Hepatocyte (in vitro differentiated cells): ENCODE results near the gene CTCFL. TPM values are rescaled to one million over a fixed set of nuclear protein-coding genes. Genes with fewer than 3 reads are reported as not detected.
A peak's percentile ranks its signal among the peaks of the same experiment; 100 is the strongest.
"Not testable (repeated sequence)": the region's sequence is repeated elsewhere in the genome, so short reads cannot be mapped to it uniquely, and the experiment has no call there.

Experiments
- DNase-seq: peaks from one replicate; pipeline ENCODE4 v3.0.0-alpha.2; 2016; ENCODE audit warnings: low spot score
- H2AFZ ChIP-seq: fragments of 200-600 bp; sonication (generic); 2 replicates; pipeline ENCODE4 v1.6.0; 2016; ENCODE audit warnings: antibody characterized with exemption, mild to moderate bottlenecking
- H3K27ac ChIP-seq: fragments of 200-600 bp; sonication (generic); 2 replicates; pipeline ENCODE4 v1.5.1; 2016; ENCODE audit warnings: mild to moderate bottlenecking
- H3K27me3 ChIP-seq: fragments of 200-600 bp; sonication (generic); 2 replicates; pipeline ENCODE4 v1.6.1; 2016
- H3K36me3 ChIP-seq: fragments of 200-600 bp; sonication (generic); replicated peaks from 2 replicates; pipeline ENCODE4 v1.5.1; 2016; ENCODE audit warnings: low read depth; ENCODE audit not compliant: insufficient read depth
- H3K4me1 ChIP-seq: fragments of 200-600 bp; sonication (generic); 2 replicates; pipeline ENCODE4 v1.5.1; 2016; ENCODE audit warnings: mild to moderate bottlenecking, moderate library complexity; ENCODE audit not compliant: insufficient read depth
- H3K4me2 ChIP-seq: fragments of 200-600 bp; sonication (generic); 2 replicates; pipeline ENCODE4 v1.6.0; 2016
- H3K4me3 ChIP-seq: fragments of 200-600 bp; sonication (generic); 2 replicates; pipeline ENCODE4 v1.5.1; 2016; ENCODE audit warnings: mild to moderate bottlenecking
- H3K79me2 ChIP-seq: fragments of 200-600 bp; sonication (generic); 2 replicates; pipeline ENCODE4 v1.6.0; 2017; ENCODE audit warnings: mild to moderate bottlenecking
- H3K9me2 ChIP-seq: fragments of 200-600 bp; sonication (generic); replicated peaks from 2 replicates; pipeline ENCODE4 v1.6.0; 2017; ENCODE audit warnings: mild to moderate bottlenecking; ENCODE audit not compliant: insufficient read depth
- H3K9me3 ChIP-seq: fragments of 200-600 bp; sonication (generic); 2 replicates; pipeline ENCODE4 v1.5.1; 2016; ENCODE audit warnings: low read depth, mild to moderate bottlenecking
- H4K20me1 ChIP-seq: fragments of 200-600 bp; sonication (generic); 2 replicates; pipeline ENCODE4 v1.6.0; 2016; ENCODE audit warnings: mild to moderate bottlenecking; ENCODE audit not compliant: insufficient read depth, poor library complexity, severe bottlenecking
- EZH2 ChIP-seq: fragments of 200-600 bp; sonication (generic); IDR thresholded peaks from 2 replicates; pipeline ENCODE4 v1.6.1; 2016; ENCODE audit warnings: antibody characterized with exemption, mild to moderate bottlenecking, borderline replicate concordance
- EZH2phosphoT487 ChIP-seq: fragments of 200-600 bp; sonication (generic); IDR thresholded peaks from one replicate; pipeline ENCODE4 v1.6.1; 2018; ENCODE audit warnings: antibody characterized with exemption, mild to moderate bottlenecking, low read depth, moderate library complexity; ENCODE audit not compliant: unreplicated experiment, severe bottlenecking
- WGBS: methylation state at CpG from one replicate; pipeline ENCODE4 v1.1.6; 2016; ENCODE audit warnings: low lambda C conversion rate; ENCODE audit errors: missing lambda C conversion rate; 5-methylcytosine and 5-hydroxymethylcytosine counted together
- polyA plus RNA-seq: library from polyadenylated mRNA; unstranded; fragments of >200 nt; fragmentation: Nextera tagmentation; extraction: Ambion mirVana; gene quantifications from 2 replicates; pipeline ENCODE4 v1.2.1, GENCODE V29; 2016
- total RNA-seq: library from RNA; depleted of rRNA; stranded (reverse); fragments of >200 nt; gene quantifications from 2 replicates; pipeline ENCODE4 v1.2.3, GENCODE V29; 2014
- TF ChIP-seq, protein P1 (sequence below): fragments of 200-600 bp; sonication (generic); IDR thresholded peaks from 2 replicates; pipeline ENCODE4 v1.5.1; 2016; ENCODE audit warnings: antibody characterized with exemption, mild to moderate bottlenecking; ENCODE audit not compliant: poor library complexity

The CTCFL gene
- total and polyA plus RNA-seq, 2 experiments from 2014 or later, result not detected

DNA sequence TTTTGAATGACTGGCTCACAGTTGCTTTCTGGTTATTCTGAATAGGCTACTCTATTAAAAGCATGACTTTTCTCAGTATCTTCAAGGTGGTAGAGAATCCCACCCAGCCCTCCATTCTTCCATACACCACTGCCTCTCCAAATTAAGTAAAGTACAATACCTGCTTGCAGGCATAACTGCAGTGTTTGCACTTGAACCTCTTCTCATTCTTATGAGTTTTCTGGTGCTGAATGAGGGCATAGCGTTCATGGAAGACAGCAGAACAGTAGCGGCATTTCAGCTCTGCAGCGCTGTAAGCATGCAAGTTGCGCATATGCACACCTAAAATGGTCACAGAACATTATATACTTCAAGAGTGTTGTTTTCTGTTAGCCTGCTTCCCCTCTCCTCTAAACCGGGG, 12.5 kb downstream of the CTCFL start:
- H3K9me2 ChIP-seq, result no peaks in the 10 kb centered on the region
- TF ChIP-seq EZH2phosphoT487 (no peak), EZH2 (no peak)
- TF ChIP-seq, protein P1, sequence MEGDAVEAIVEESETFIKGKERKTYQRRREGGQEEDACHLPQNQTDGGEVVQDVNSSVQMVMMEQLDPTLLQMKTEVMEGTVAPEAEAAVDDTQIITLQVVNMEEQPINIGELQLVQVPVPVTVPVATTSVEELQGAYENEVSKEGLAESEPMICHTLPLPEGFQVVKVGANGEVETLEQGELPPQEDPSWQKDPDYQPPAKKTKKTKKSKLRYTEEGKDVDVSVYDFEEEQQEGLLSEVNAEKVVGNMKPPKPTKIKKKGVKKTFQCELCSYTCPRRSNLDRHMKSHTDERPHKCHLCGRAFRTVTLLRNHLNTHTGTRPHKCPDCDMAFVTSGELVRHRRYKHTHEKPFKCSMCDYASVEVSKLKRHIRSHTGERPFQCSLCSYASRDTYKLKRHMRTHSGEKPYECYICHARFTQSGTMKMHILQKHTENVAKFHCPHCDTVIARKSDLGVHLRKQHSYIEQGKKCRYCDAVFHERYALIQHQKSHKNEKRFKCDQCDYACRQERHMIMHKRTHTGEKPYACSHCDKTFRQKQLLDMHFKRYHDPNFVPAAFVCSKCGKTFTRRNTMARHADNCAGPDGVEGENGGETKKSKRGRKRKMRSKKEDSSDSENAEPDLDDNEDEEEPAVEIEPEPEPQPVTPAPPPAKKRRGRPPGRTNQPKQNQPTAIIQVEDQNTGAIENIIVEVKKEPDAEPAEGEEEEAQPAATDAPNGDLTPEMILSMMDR, result no peak
- H3K27me3 ChIP-seq, result no peaks in the 10 kb centered on the region
- H3K36me3 ChIP-seq, result no peaks in the 10 kb centered on the region
- WGBS, result 93% methylated on average over 5 of the region's 5 CpGs
- no peak overlapping the region for H2AFZ ChIP-seq
- H3K4me2 ChIP-seq, result no peak overlapping the region
- no peaks in the 10 kb centered on the region for H3K9me3 ChIP-seq
- no peaks in the 10 kb centered on the region for H3K79me2 ChIP-seq
- peaks cover 4% of the 10 kb centered on the region for H3K4me1 ChIP-seq
- no peak for DNase-seq
- H4K20me1 ChIP-seq, result no peaks in the 10 kb centered on the region
- no peak overlapping the region for H3K4me3 ChIP-seq
- no peak overlapping the region for H3K27ac ChIP-seq

DNA sequence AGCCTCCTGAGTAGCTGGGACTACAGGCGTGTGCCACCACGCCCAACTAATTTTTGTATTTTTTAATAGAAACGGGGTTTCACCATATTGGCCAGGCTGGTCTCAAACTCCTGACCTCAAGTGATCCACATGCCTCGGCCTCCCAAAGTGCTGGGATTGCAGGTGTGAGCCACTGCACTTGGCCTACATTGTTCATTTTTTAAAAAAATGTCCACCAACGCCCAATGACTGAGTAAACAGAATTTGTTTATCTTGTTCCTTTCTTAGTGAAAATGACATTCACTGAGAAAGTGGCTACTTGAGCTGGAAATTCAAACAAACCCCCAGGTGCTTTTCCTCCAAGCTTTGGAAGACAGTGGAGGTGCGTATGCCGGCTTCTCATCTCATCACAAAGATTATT, 13.2 kb downstream of the CTCFL start:
- H3K27me3 ChIP-seq, H3K36me3 ChIP-seq, H3K9me3 ChIP-seq, H3K9me2 ChIP-seq, H2AFZ ChIP-seq, DNase-seq, H3K4me2 ChIP-seq, H3K4me1 ChIP-seq, H3K79me2 ChIP-seq, H4K20me1 ChIP-seq, H3K4me3 ChIP-seq, H3K27ac ChIP-seq: not testable (repeated sequence)
- WGBS, result 84% methylated on average over 7 of the region's 7 CpGs

DNA sequence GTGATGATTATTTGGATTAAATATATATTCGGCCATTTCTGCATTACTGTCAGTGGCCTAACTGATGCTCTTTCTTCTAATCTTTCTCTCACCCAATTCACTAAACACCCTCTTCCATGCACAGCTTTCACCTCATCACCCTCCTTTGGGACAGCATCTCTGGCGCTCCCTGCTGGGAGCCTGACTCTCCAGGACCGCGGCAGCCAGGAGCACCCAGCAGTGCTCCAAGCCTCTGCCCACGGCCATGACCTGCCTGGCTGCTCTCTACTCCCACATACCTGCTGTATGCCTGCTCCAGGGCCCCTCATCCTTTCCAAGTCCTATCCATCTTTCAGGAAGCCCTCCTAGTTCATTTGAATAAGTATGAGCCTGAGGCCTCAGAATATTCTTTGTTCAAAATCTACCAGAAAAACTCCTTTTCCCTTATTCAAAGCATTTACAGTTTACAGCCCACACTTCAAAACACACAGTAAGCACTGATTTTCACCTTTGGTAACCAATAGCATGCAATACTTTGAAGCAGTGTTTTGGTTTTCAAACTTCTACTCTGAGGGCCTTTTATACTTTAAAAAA, 15.2 kb downstream of the CTCFL start:
- TF ChIP-seq EZH2, result no peak
- TF ChIP-seq, protein P1, result peak; percentile 25
- no peaks in the 10 kb centered on the region for H4K20me1 ChIP-seq

DNA sequence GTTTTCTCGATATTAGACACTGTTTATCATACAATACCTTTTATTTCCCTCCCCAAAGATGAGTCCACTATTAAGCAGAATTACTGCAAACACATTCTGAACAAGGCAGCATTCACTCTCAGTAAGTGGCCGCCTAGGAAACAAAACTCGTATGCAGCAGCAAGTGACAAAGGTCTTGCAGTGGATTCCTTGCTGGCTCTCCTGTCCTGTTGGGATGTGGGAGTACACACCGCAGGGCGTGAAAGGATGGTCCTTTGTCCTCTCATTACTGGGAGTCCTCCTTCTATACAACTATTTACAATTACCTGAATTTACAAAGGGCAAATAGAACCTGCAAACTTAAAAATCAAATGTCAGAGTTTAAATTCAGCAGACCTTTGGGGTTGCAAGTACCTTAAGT, 16.1 kb downstream of the CTCFL start:
- Histone ChIP-seq H3K79me2 (no peaks in the 10 kb centered on the region), H3K4me1 (peaks cover 9% of the 10 kb centered on the region), H3K4me2 (peak overlapping the region; percentile 27), H3K9me2 (no peaks in the 10 kb centered on the region), H3K27me3 (no peaks in the 10 kb centered on the region), H3K9me3 (no peaks in the 10 kb centered on the region), H3K27ac (no peak overlapping the region), H2AFZ (no peak overlapping the region), H3K36me3 (no peaks in the 10 kb centered on the region), H3K4me3 (no peak overlapping the region), H4K20me1 (no peaks in the 10 kb centered on the region)
- WGBS, result 59% methylated on average over 5 of the region's 5 CpGs
- DNase-seq, result no peak
- TF ChIP-seq, protein P1, result no peak
- TF ChIP-seq EZH2phosphoT487, result no peak
- no peak for TF ChIP-seq EZH2

More for the DNA sequence above, 15.2 kb downstream of the CTCFL start:
- Histone ChIP-seq H2AFZ (no peak overlapping the region), H3K27me3 (no peaks in the 10 kb centered on the region), H3K79me2 (no peaks in the 10 kb centered on the region), H3K4me2 (no peak overlapping the region), H3K4me1 (peaks cover 9% of the 10 kb centered on the region), H3K4me3 (no peak overlapping the region), H3K27ac (no peak overlapping the region), H3K9me3 (no peaks in the 10 kb centered on the region), H3K36me3 (no peaks in the 10 kb centered on the region), H3K9me2 (no peaks in the 10 kb centered on the region)
- WGBS, result 50% methylated on average over 5 of the region's 5 CpGs
- no peak for DNase-seq
